Astrocyte of the spinal cord (primary cell): ENCODE measurements around the gene HSF5.

Experiments used
- DNase-seq: peaks from one replicate; pipeline ENCODE4 v3.0.0; 2011; ENCODE audit warnings: low read depth, low spot score
- H3K4me3 ChIP-seq: 2 replicates; pipeline ENCODE4 v1.5.1; 2011; ENCODE audit warnings: low read depth, mild to moderate bottlenecking, low read length, moderate library complexity
- CTCF ChIP-seq: IDR thresholded peaks from 2 replicates; pipeline ENCODE4 v1.5.1; 2012; ENCODE audit warnings: low read depth, mild to moderate bottlenecking, low read length, inconsistent platforms
- in situ Hi-C: cut with HindIII; loops from 2 replicates; pipeline ENCODE4 v1.10.0; 2017; ENCODE audit warnings: low sequenced_read_pairs

HSF5 gene

GRCh38 chr17:58416937-58417299 lies 71.3 kb downstream of the HSF5 start:
- in situ Hi-C loops = no loop called here
- DNase-seq = no peak
- no peak overlapping the region for H3K4me3 ChIP-seq
- TF ChIP-seq CTCF = no peak

GRCh38 chr17:58416396-58416795 lies 71.8 kb downstream of the HSF5 start:
- DNase-seq = no peak
- H3K4me3 ChIP-seq = no peak overlapping the region
- in situ Hi-C loops = no loop called here
- no peak for TF ChIP-seq CTCF

GRCh38 chr17:58415371-58416055 lies 72.7 kb downstream of the HSF5 start:
- in situ Hi-C loops = no loop called here
- no peak for DNase-seq
- no peak for TF ChIP-seq CTCF
- H3K4me3 ChIP-seq = no peak overlapping the region

GRCh38 chr17:58414596-58414997 lies 73.6 kb downstream of the HSF5 start:
- no peak for TF ChIP-seq CTCF
- no peak for DNase-seq
- in situ Hi-C loops = no loop called here
- H3K4me3 ChIP-seq = no peak overlapping the region

GRCh38 chr17:58413684-58414083 lies 74.5 kb downstream of the HSF5 start:
- no peak for TF ChIP-seq CTCF

GRCh38 chr17:58412961-58413586 lies 75.1 kb downstream of the HSF5 start:
- no peak for TF ChIP-seq CTCF
- H3K4me3 ChIP-seq = no peak overlapping the region
- in situ Hi-C loops = no loop called here
- no peak for DNase-seq

More at GRCh38 chr17:58413684-58414083, 74.5 kb downstream of the HSF5 start:
- no peak overlapping the region for H3K4me3 ChIP-seq
- in situ Hi-C loops = no loop called here
- DNase-seq = no peak
